ENCODE data around the gene KDM5B.

KDM5B gene

GRCh38 chr1:202684716-202685115 is 123.5 kb downstream of the KDM5B start:
- no peak for DNase-seq

- DNase-seq: no peak
Measured at GRCh38 chr1:202683029-202683428, 125.2 kb downstream of the KDM5B start.

DNA sequence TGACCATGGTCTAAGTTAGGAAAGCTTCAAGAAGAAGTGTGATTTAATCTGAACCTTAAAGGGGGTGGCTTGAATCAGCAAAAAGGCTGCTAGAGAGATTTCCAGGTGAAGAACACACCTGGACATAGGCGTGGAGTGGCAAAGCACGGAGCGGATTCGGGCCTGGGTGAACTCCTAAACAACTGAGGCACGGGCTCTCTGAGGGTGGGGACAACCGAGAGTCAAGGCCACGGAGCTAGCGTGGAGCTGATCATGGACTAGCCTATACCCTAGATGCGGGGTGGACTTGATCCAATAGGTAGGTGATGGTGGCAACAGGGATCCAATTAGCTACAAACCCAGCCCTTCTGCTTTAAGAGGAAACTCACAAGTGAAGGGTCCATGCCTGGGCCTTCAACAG is 125.7 kb downstream of the KDM5B start:
- DNase-seq: no peak

GRCh38 chr1:202681736-202682420 is 126.3 kb downstream of the KDM5B start:
- DNase-seq: no peak

DNA sequence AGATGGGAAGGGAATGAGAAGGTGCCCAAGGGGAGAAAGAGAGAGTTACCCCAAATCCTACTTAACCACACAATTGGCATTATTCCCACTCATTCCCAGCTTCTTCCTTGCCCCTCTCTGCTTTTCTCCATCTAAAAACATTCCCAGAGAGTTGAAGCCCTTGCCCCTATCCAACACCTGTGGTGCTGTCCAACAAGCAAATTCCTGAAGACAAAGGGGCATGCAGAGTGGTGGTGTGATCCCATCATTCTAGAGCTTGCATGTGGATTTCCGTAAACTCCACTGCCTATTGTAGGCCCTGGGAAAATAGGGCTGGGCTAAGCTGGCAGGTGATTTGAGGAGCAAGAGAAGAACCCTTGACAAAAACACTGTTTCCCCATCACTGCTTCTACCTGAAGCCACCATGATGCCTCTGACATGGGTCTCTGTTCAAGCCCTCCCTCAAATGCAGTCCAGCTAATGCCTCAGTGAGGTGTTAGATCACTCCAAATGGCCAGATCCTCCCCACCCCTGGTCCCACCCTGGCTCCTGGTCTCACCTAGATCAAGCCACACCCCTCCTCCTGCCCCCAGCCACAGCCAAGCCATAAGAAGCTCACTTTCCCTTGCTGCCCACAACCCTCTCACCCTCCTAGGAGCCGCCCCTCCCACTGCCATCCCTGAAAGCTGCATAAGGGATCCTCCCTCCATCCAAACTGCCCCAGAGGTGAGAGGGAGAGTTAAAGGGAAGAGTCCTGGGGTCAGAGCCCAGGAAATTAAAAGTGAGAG is 127.5 kb downstream of the KDM5B start:
- DNase-seq: no peak

GRCh38 chr1:202679406-202680177 is 128.6 kb downstream of the KDM5B start:
- no peak for DNase-seq

GRCh38 chr1:202677433-202677832 is 130.8 kb downstream of the KDM5B start:
- no peak for DNase-seq

Measured in C1 segment of cervical spinal cord (tissue), 14 donors.